SK-N-SH (cell line): ENCODE measurements around the gene FAM107B. TPM values are rescaled to one million over a fixed set of nuclear protein-coding genes. Genes with fewer than 3 reads are reported as not detected.

Experiments used
- CTCF ChIA-PET: fragments of 300-600, 350-600 bp; formaldehyde crosslinking; extraction: SDS; loops from one replicate; lab custom pipeline; 2021; lab: Yijun Ruan, JAX
- POLR2A ChIA-PET: fragments of 350-600 bp; sonication (Branson Sonifier 250); formaldehyde crosslinking; extraction: SDS; loops from one replicate; lab custom pipeline; 2020; ENCODE audit warnings: antibody characterized with exemption, inconsistent platforms; lab: Yijun Ruan, JAX
- DNase-seq: peaks from one replicate; pipeline ENCODE4 v3.0.0; 2012
- H2AFZ ChIP-seq: fragments of 200-600 bp; sonication (generic); 2 replicates; pipeline ENCODE4 v1.8.1; 2016; ENCODE audit warnings: antibody characterized with exemption, mild to moderate bottlenecking, low read depth
- H3F3A ChIP-seq: fragments of 200-600 bp; sonication (generic); replicated peaks from 2 replicates; pipeline ENCODE3; 2016; ENCODE audit warnings: antibody characterized with exemption, mild to moderate bottlenecking; ENCODE audit not compliant: insufficient read depth
- H3K27ac ChIP-seq, 2 experiments: fragments of 200-500 bp in 1 of 2; fragments of 200-600 bp in 1 of 2; sonication (Bioruptor generic) in 1 of 2; sonication (generic), shearing (Covaris generic) in 1 of 2; 2 replicates each; pipeline versions ENCODE4 v1.5.1 to v1.6.1; 2014 to 2016; ENCODE audit warnings: low read depth in 2 of 2, inconsistent platforms in 1 of 2, low read length in 1 of 2, mild to moderate bottlenecking in 1 of 2, mixed read lengths in 1 of 2
- H3K27me3 ChIP-seq: fragments of 200-600 bp; sonication (generic), shearing (Covaris generic); 2 replicates; pipeline ENCODE4 v1.6.1; 2016; ENCODE audit warnings: mixed run types; ENCODE audit not compliant: insufficient read depth
- H3K36me3 ChIP-seq, 2 experiments: fragments of 200-500 bp in 1 of 2; fragments of 200-600 bp in 1 of 2; sonication (Bioruptor generic) in 1 of 2; sonication (generic) in 1 of 2; replicated peaks in 1 of 2; 2 replicates each; pipeline versions ENCODE3 to v1.5.1; 2014 to 2016; ENCODE audit warnings: low read length in 1 of 2, mild to moderate bottlenecking in 1 of 2; ENCODE audit not compliant: insufficient read depth in 2 of 2, control insufficient read depth in 1 of 2
- H3K4me1 ChIP-seq, 2 experiments: fragments of 200-500 bp in 1 of 2; fragments of 200-600 bp in 1 of 2; sonication (Bioruptor generic) in 1 of 2; sonication (generic), shearing (Covaris generic) in 1 of 2; 2 replicates each; pipeline versions ENCODE4 v1.5.1 to v1.6.1; 2014 to 2016; ENCODE audit warnings: low read depth in 1 of 2, low read length in 1 of 2, mixed run types in 1 of 2; ENCODE audit not compliant: insufficient read depth in 2 of 2, control insufficient read depth in 1 of 2
- H3K4me2 ChIP-seq: fragments of 200-600 bp; sonication (generic), shearing (Covaris generic); 2 replicates; pipeline ENCODE4 v1.6.1; 2017; ENCODE audit warnings: mixed run types
- H3K4me3 ChIP-seq, 2 experiments: fragments of 200-500 bp in 1 of 2; fragments of 200-600 bp in 1 of 2; sonication (Bioruptor generic) in 1 of 2; sonication (generic), shearing (Covaris generic) in 1 of 2; 2 replicates each; pipeline versions ENCODE4 v1.5.1 to v1.8.1; 2014 to 2016; ENCODE audit warnings: low read depth in 2 of 2, inconsistent platforms in 1 of 2, low read length in 1 of 2, mild to moderate bottlenecking in 1 of 2, mixed read lengths in 1 of 2, moderate library complexity in 1 of 2
- H3K79me2 ChIP-seq: fragments of 200-600 bp; sonication (generic); 2 replicates; pipeline ENCODE4 v1.8.1; 2017; ENCODE audit warnings: mild to moderate bottlenecking; ENCODE audit not compliant: insufficient read depth
- H3K9ac ChIP-seq: fragments of 200-600 bp; sonication (generic); 2 replicates; pipeline ENCODE4 v1.6.1; 2017; ENCODE audit warnings: mixed run types
- H3K9me2 ChIP-seq: fragments of 200-600 bp; sonication (generic); 2 replicates; pipeline ENCODE4 v1.6.1; 2017; ENCODE audit warnings: mixed run types
- H3K9me3 ChIP-seq: fragments of 200-600 bp; sonication (generic); 2 replicates; pipeline ENCODE4 v1.6.1; 2017; ENCODE audit warnings: mixed run types, mild to moderate bottlenecking, moderate library complexity
- H4K20me1 ChIP-seq: fragments of 200-600 bp; sonication (generic); 2 replicates; pipeline ENCODE4 v1.6.1; 2017; ENCODE audit warnings: mild to moderate bottlenecking, mixed run types; ENCODE audit not compliant: insufficient read depth
- CHD2 ChIP-seq: fragments of 150-350 bp; IDR thresholded peaks from 2 replicates; pipeline ENCODE4 v1.6.1; 2018; ENCODE audit warnings: low read length; ENCODE audit not compliant: partially characterized antibody
- FOSL2 ChIP-seq: IDR thresholded peaks from 2 replicates; pipeline ENCODE4 v1.4.0; 2012; ENCODE audit warnings: low read depth, mild to moderate bottlenecking, moderate library complexity, borderline replicate concordance
- FOXJ3 ChIP-seq: sonication (generic); formaldehyde crosslinking; IDR thresholded peaks from 2 replicates; pipeline ENCODE4 v1.5.1; 2020; ENCODE audit warnings: mild to moderate bottlenecking, missing genetic modification reagents
- GATA2 ChIP-seq: sonication (generic); formaldehyde crosslinking; IDR thresholded peaks from 2 replicates; pipeline ENCODE4 v1.5.0; 2020; ENCODE audit warnings: mild to moderate bottlenecking, missing genetic modification reagents
- JUND ChIP-seq: IDR thresholded peaks from 2 replicates; pipeline ENCODE4 v1.4.0; 2012
- NFIC ChIP-seq: IDR thresholded peaks from 2 replicates; pipeline ENCODE4 v1.4.0; 2012; ENCODE audit warnings: borderline replicate concordance
- POLR2AphosphoS5 ChIP-seq: IDR thresholded peaks from 2 replicates; pipeline ENCODE4 v1.6.1; 2012; ENCODE audit warnings: low read depth, low read length
- RCOR1 ChIP-seq: fragments of 150-350 bp; IDR thresholded peaks from 2 replicates; pipeline ENCODE4 v1.6.1; 2017; ENCODE audit warnings: antibody characterized with exemption, low read length
- RFX5 ChIP-seq: IDR thresholded peaks from 2 replicates; pipeline ENCODE4 v1.6.1; 2012; ENCODE audit warnings: mild to moderate bottlenecking, improper control_type of control experiment, low read length
- RXRA ChIP-seq: IDR thresholded peaks from 2 replicates; pipeline ENCODE4 v1.4.0; 2012; ENCODE audit warnings: low read depth, mild to moderate bottlenecking, borderline replicate concordance
- TAF1 ChIP-seq: IDR thresholded peaks from 2 replicates; pipeline ENCODE4 v1.6.1; 2012; ENCODE audit warnings: low read depth, mild to moderate bottlenecking, low read length, moderate library complexity, borderline replicate concordance
- TCF12 ChIP-seq: IDR thresholded peaks from 2 replicates; pipeline ENCODE4 v1.4.0; 2012
- TEAD4 ChIP-seq: IDR thresholded peaks from 2 replicates; pipeline ENCODE4 v1.4.0; 2012; ENCODE audit warnings: mild to moderate bottlenecking, borderline replicate concordance; ENCODE audit not compliant: insufficient read depth
- YY1 ChIP-seq: IDR thresholded peaks from 2 replicates; pipeline ENCODE4 v1.4.0; 2012; ENCODE audit warnings: low read depth, mild to moderate bottlenecking
- WGBS: methylation state at CpG from one replicate; pipeline ENCODE4 v1.1.6; 2017; ENCODE audit warnings: low lambda C conversion rate; 5-methylcytosine and 5-hydroxymethylcytosine counted together
- polyA plus RNA-seq, 3 experiments: library from polyadenylated mRNA; depleted of rRNA; stranded (reverse); fragments of >200 nt; gene quantifications; 2 replicates each; pipeline ENCODE4 v1.2.3, GENCODE V29; 2012
- TF ChIP-seq, protein P1 (sequence below): IDR thresholded peaks from 2 replicates; pipeline ENCODE4 v1.6.1; 2012; ENCODE audit warnings: mild to moderate bottlenecking, low read depth, low read length, moderate library complexity
- TF ChIP-seq, protein P2 (sequence below): IDR thresholded peaks from 2 replicates; pipeline ENCODE4 v1.4.0; 2012; ENCODE audit warnings: low read depth
- TF ChIP-seq, protein P3 (sequence below): fragments of 150-350 bp; IDR thresholded peaks from 2 replicates; pipeline ENCODE4 v1.6.1; 2016; ENCODE audit warnings: mild to moderate bottlenecking, low read depth, low read length

FAM107B gene
- polyA plus RNA-seq, 1 of the 3 experiments (the other 2 are of a cell fraction), result 1.0 TPM

DNA sequence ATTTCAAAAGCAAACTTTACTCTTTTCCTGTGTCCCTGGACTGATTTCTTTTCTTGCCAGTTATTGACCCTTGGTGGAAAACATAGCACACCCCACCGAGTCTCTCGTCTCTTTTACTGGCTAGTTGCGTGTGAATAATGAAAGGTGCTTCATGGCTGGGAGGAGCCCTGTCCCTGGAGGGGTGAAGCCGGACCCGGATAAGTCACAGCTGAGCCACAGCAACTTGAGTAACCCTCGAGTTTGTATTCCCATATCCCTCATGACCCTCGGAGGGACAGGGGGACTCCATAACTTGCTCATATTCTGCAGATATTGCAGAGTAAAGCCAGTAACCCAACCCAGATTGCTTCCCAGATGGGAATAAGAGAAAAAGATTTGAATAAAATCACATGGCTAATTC, 296.5 kb downstream of the FAM107B start:
- Histone ChIP-seq H3K9me3 (no peaks in the 10 kb centered on the region), H3K27me3 (no peaks in the 10 kb centered on the region), H3K79me2 (no peaks in the 10 kb centered on the region), H3K9ac (no peak overlapping the region), H3K9me2 (no peaks in the 10 kb centered on the region), H2AFZ (no peak overlapping the region), H3K4me2 (no peak overlapping the region), H3K36me3 (no peaks in the 10 kb centered on the region), H3K4me3 (no peak overlapping the region), H3F3A (no peaks in the 10 kb centered on the region), H3K4me1 (no peaks in the 10 kb centered on the region), H4K20me1 (no peaks in the 10 kb centered on the region), H3K27ac (no peak overlapping the region)
- 81% methylated on average over 7 of the region's 7 CpGs for WGBS
- ChIA-PET POLR2A (no interaction called here), CTCF (interaction anchor here (0.6 to 3.4 kb wide), 14 partner anchors 14 to 689 kb away, joined by 3 to 21 read pairs (median 4); no protein-coding TSS in a partner anchor)
- DNase-seq, result no peak
- TF ChIP-seq TEAD4, result no peak
- TF ChIP-seq TCF12, result no peak

DNA sequence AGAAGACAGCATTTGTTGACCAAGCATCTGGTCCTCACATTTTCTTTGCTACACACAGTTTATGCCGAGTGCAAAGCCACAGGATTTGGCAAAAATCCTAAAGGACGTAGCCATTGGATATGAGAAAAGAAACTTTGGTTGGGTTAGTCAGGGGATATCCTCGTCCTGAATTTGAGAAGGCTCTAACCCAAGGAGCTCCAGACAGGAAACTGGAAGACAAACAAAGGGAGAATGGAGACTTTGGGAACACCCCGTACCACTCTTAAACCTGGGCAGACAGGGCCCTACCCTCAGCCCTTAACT, 297.3 kb downstream of the FAM107B start:
- POLR2A ChIA-PET, result no interaction called here
- no peaks in the 10 kb centered on the region for H3F3A ChIP-seq
- no peak overlapping the region for H3K9ac ChIP-seq
- no peaks in the 10 kb centered on the region for H3K9me3 ChIP-seq
- no peak overlapping the region for H3K4me2 ChIP-seq
- H3K4me3 ChIP-seq, result no peak overlapping the region
- no peak overlapping the region for H3K27ac ChIP-seq
- no peaks in the 10 kb centered on the region for H3K79me2 ChIP-seq
- no peak overlapping the region for H2AFZ ChIP-seq
- H4K20me1 ChIP-seq, result no peaks in the 10 kb centered on the region
- CTCF ChIA-PET, result interaction anchor here (1.1 to 3.4 kb wide), 7 partner anchors 13 to 282 kb away, joined by 3 to 9 read pairs (median 5); no protein-coding TSS in a partner anchor
- no peak for DNase-seq
- no peaks in the 10 kb centered on the region for H3K9me2 ChIP-seq
- TF ChIP-seq RCOR1 (no peak), GATA2 (CRISPR knock-in tag) (no peak), FOXJ3 (CRISPR knock-in tag) (no peak), YY1 (no peak), CHD2 (no peak), NFIC (no peak), POLR2AphosphoS5 (no peak), RFX5 (no peak), JUND (no peak)
- no peaks in the 10 kb centered on the region for H3K36me3 ChIP-seq
- WGBS, result 71% methylated on average over 4 of the region's 4 CpGs
- no peaks in the 10 kb centered on the region for H3K4me1 ChIP-seq
- no peaks in the 10 kb centered on the region for H3K27me3 ChIP-seq

DNA sequence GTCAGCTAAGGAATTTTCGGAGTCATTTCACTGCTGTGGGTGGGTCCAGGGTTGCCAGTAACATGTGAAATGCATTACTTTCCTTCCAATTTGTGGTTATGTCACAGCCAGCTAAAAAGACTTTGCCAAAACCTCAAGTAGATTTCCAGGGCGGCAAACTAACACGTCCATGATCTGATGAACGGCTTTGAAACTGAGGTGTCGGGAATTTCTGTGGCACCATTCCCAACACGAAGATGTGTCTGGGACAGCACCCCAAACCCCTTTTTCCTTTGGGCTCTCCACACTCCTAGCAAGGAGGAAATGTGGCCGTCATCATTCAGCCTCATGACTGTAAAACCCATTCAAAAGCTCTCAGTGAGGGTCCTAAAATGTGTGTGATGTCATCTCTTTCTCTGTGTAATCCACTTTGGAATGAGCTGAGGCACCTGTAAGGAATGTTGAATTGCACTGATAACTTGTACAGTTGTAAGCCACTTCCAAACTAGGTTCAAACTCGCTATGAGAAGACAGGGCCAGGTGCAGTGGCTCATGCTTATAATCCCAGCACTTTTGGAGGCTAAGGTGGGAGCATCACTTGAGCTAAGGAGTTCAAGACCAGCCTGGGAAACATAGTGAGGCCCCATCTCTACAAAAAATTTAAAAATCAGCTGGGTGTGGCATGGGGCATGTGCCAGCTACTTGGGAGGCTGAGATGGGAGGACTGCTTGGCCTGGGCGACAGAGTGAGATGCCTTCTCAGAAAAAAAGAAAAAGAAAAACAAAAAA, 297.9 kb downstream of the FAM107B start:
- 68% methylated on average over 9 of the region's 9 CpGs for WGBS
- Histone ChIP-seq H3K79me2 (no peaks in the 10 kb centered on the region), H4K20me1 (no peaks in the 10 kb centered on the region), H3K9ac (no peak overlapping the region), H2AFZ (no peak overlapping the region), H3K9me3 (no peaks in the 10 kb centered on the region), H3K4me3 (no peak overlapping the region), H3K4me1 (no peaks in the 10 kb centered on the region), H3F3A (no peaks in the 10 kb centered on the region), H3K36me3 (no peaks in the 10 kb centered on the region), H3K4me2 (no peak overlapping the region), H3K27ac (no peak overlapping the region), H3K9me2 (no peaks in the 10 kb centered on the region), H3K27me3 (no peaks in the 10 kb centered on the region)
- POLR2A ChIA-PET, result no interaction called here
- CTCF ChIA-PET, result interaction anchor here (0.9 to 2.6 kb wide), 6 partner anchors 22 to 280 kb away, joined by 3 to 6 read pairs (median 4); no protein-coding TSS in a partner anchor
- no peak for DNase-seq
- TF ChIP-seq POLR2AphosphoS5 (no peak), RFX5 (no peak), GATA2 (CRISPR knock-in tag) (no peak), JUND (no peak), CHD2 (no peak), NFIC (no peak), TAF1 (no peak), RCOR1 (no peak), RXRA (no peak), FOSL2 (no peak; the same call in 1 of the 2 replicates)
- TF ChIP-seq, protein P1, sequence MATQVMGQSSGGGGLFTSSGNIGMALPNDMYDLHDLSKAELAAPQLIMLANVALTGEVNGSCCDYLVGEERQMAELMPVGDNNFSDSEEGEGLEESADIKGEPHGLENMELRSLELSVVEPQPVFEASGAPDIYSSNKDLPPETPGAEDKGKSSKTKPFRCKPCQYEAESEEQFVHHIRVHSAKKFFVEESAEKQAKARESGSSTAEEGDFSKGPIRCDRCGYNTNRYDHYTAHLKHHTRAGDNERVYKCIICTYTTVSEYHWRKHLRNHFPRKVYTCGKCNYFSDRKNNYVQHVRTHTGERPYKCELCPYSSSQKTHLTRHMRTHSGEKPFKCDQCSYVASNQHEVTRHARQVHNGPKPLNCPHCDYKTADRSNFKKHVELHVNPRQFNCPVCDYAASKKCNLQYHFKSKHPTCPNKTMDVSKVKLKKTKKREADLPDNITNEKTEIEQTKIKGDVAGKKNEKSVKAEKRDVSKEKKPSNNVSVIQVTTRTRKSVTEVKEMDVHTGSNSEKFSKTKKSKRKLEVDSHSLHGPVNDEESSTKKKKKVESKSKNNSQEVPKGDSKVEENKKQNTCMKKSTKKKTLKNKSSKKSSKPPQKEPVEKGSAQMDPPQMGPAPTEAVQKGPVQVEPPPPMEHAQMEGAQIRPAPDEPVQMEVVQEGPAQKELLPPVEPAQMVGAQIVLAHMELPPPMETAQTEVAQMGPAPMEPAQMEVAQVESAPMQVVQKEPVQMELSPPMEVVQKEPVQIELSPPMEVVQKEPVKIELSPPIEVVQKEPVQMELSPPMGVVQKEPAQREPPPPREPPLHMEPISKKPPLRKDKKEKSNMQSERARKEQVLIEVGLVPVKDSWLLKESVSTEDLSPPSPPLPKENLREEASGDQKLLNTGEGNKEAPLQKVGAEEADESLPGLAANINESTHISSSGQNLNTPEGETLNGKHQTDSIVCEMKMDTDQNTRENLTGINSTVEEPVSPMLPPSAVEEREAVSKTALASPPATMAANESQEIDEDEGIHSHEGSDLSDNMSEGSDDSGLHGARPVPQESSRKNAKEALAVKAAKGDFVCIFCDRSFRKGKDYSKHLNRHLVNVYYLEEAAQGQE, result no peak
- TF ChIP-seq, protein P2, sequence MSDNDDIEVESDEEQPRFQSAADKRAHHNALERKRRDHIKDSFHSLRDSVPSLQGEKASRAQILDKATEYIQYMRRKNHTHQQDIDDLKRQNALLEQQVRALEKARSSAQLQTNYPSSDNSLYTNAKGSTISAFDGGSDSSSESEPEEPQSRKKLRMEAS, result no peak
- TF ChIP-seq, protein P3, sequence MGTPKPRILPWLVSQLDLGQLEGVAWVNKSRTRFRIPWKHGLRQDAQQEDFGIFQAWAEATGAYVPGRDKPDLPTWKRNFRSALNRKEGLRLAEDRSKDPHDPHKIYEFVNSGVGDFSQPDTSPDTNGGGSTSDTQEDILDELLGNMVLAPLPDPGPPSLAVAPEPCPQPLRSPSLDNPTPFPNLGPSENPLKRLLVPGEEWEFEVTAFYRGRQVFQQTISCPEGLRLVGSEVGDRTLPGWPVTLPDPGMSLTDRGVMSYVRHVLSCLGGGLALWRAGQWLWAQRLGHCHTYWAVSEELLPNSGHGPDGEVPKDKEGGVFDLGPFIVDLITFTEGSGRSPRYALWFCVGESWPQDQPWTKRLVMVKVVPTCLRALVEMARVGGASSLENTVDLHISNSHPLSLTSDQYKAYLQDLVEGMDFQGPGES, result no peak
